ENCODE results near the gene ZBTB25. TPM values are rescaled to one million over a fixed set of nuclear protein-coding genes. Genes with fewer than 3 reads are reported as not detected.

ZBTB25 gene
- total RNA-seq, 1 experiment from 2014 or later, result 10.0 TPM

GRCh38 chr14:64417771-64418125 lies 85.9 kb downstream of the ZBTB25 start:
- H3K4me3 Mint-ChIP-seq (ENCODE audit: unreplicated experiment), result no peak overlapping the region
- Histone ChIP-seq H3K4me1 (no peaks in the 10 kb centered on the region), H3K4me3 (ENCODE audit: low read depth, low read length) (no peak overlapping the region), H3K9me3 (no peaks in the 10 kb centered on the region), H3K27me3 (replicated peaks; ENCODE audit: control insufficient read depth, insufficient read depth, low read length) (no peaks in the 10 kb centered on the region), H3K36me3 (ENCODE audit: control insufficient read depth, insufficient read depth, low read length) (peaks cover 2% of the 10 kb centered on the region)
- CTCF ChIA-PET, result no interaction called here
- intact Hi-C loops (cut with micrococcal nuclease; ENCODE audit: unreplicated experiment), result no loop called here
- no peaks in the 10 kb centered on the region for H3K9me3 Mint-ChIP-seq (ENCODE audit: unreplicated experiment)
- no peak for DNase-seq
- no TSS peak for BruUV-seq (replicated peaks)
- no peaks in the 10 kb centered on the region for H3K4me1 Mint-ChIP-seq (ENCODE audit: low read depth, unreplicated experiment)
- no peak overlapping the region for H3K27ac Mint-ChIP-seq (ENCODE audit: unreplicated experiment)
- H3K27me3 Mint-ChIP-seq (ENCODE audit: insufficient read depth, unreplicated experiment), result no peaks in the 10 kb centered on the region
- H3K36me3 Mint-ChIP-seq (ENCODE audit: insufficient read depth, unreplicated experiment), result peaks cover 89% of the 10 kb centered on the region
- TF ChIP-seq, protein P1, sequence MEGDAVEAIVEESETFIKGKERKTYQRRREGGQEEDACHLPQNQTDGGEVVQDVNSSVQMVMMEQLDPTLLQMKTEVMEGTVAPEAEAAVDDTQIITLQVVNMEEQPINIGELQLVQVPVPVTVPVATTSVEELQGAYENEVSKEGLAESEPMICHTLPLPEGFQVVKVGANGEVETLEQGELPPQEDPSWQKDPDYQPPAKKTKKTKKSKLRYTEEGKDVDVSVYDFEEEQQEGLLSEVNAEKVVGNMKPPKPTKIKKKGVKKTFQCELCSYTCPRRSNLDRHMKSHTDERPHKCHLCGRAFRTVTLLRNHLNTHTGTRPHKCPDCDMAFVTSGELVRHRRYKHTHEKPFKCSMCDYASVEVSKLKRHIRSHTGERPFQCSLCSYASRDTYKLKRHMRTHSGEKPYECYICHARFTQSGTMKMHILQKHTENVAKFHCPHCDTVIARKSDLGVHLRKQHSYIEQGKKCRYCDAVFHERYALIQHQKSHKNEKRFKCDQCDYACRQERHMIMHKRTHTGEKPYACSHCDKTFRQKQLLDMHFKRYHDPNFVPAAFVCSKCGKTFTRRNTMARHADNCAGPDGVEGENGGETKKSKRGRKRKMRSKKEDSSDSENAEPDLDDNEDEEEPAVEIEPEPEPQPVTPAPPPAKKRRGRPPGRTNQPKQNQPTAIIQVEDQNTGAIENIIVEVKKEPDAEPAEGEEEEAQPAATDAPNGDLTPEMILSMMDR (IDR thresholded peaks at IDR 0.05; ENCODE audit: insufficient read depth in 1 of 2, low read depth in 1 of 2, low read length in 1 of 2, severe bottlenecking in 1 of 2, unreplicated experiment in 1 of 2), result no peak
- POLR2A ChIA-PET, result interaction anchor here (0.6 kb wide), 1 partner anchor 30 kb away, joined by 5 read pairs; the partner anchor contains the start of gene MTHFD1

GRCh38 chr14:64417055-64417770 lies 86.4 kb downstream of the ZBTB25 start:
- no TSS peak for BruUV-seq (replicated peaks)
- Histone ChIP-seq H3K36me3 (ENCODE audit: control insufficient read depth, insufficient read depth, low read length) (peaks cover 2% of the 10 kb centered on the region), H3K27me3 (replicated peaks; ENCODE audit: control insufficient read depth, insufficient read depth, low read length) (no peaks in the 10 kb centered on the region), H3K4me3 (ENCODE audit: low read depth, low read length) (no peak overlapping the region), H3K4me1 (no peaks in the 10 kb centered on the region), H3K9me3 (no peaks in the 10 kb centered on the region)
- no peaks in the 10 kb centered on the region for H3K9me3 Mint-ChIP-seq (ENCODE audit: unreplicated experiment)
- no peak overlapping the region for H3K4me3 Mint-ChIP-seq (ENCODE audit: unreplicated experiment)
- no peaks in the 10 kb centered on the region for H3K4me1 Mint-ChIP-seq (ENCODE audit: low read depth, unreplicated experiment)
- POLR2A ChIA-PET, result interaction anchor here (0.6 kb wide), 1 partner anchor 29 kb away, joined by 5 read pairs; the partner anchor contains the start of gene MTHFD1
- H3K27ac Mint-ChIP-seq (ENCODE audit: unreplicated experiment), result no peak overlapping the region
- no peak for DNase-seq
- TF ChIP-seq, protein P1 (IDR thresholded peaks at IDR 0.05; ENCODE audit: insufficient read depth in 1 of 2, low read depth in 1 of 2, low read length in 1 of 2, severe bottlenecking in 1 of 2, unreplicated experiment in 1 of 2), result no peak
- H3K27me3 Mint-ChIP-seq (ENCODE audit: insufficient read depth, unreplicated experiment), result no peaks in the 10 kb centered on the region
- CTCF ChIA-PET, result no interaction called here
- H3K36me3 Mint-ChIP-seq (ENCODE audit: insufficient read depth, unreplicated experiment), result peaks cover 89% of the 10 kb centered on the region
- intact Hi-C loops (cut with micrococcal nuclease; ENCODE audit: unreplicated experiment), result no loop called here

DNA sequence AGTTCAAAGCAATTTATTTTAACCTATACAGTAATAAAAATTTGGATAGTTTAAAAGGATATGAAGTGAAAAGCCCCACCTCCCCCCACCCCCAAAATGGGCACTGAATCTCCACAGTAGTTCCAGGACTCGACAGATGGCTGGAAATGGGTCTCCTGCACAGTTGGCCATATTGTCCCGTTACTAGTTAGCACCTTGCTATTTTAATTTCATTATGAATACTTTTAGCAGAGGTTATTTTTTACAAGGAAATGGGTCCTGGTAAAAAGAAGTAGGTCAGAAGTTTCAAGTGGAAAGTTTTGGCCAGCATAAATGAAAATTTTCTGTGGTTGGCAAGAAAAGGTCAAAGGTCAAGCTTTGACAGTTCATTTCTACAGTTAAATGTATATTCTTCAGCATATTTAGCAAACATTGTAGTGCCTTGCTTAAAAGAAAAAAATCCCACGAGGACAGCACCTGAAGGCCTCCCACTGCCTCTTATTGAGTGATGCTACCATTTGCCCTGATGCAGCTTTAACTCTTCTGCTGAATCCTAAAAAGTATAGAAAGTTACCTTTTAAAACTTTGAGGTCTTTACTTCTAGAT lies 87.2 kb downstream of the ZBTB25 start:
- no peak overlapping the region for H3K4me3 ChIP-seq (ENCODE audit: low read depth, low read length)
- no peaks in the 10 kb centered on the region for H3K27me3 ChIP-seq (replicated peaks; ENCODE audit: control insufficient read depth, insufficient read depth, low read length)
- Mint-ChIP-seq H3K36me3 (ENCODE audit: insufficient read depth, unreplicated experiment) (peaks cover 89% of the 10 kb centered on the region), H3K27ac (ENCODE audit: unreplicated experiment) (no peak overlapping the region), H3K9me3 (ENCODE audit: unreplicated experiment) (no peaks in the 10 kb centered on the region), H3K4me3 (ENCODE audit: unreplicated experiment) (no peak overlapping the region), H3K4me1 (ENCODE audit: low read depth, unreplicated experiment) (no peaks in the 10 kb centered on the region), H3K27me3 (ENCODE audit: insufficient read depth, unreplicated experiment) (no peaks in the 10 kb centered on the region)
- H3K4me1 ChIP-seq, result no peaks in the 10 kb centered on the region
- CTCF ChIA-PET, result no interaction called here
- POLR2A ChIA-PET, result no interaction called here
- no peaks in the 10 kb centered on the region for H3K9me3 ChIP-seq
- TF ChIP-seq, protein P1 (IDR thresholded peaks at IDR 0.05; ENCODE audit: insufficient read depth in 1 of 2, low read depth in 1 of 2, low read length in 1 of 2, severe bottlenecking in 1 of 2, unreplicated experiment in 1 of 2), result no peak
- H3K36me3 ChIP-seq (ENCODE audit: control insufficient read depth, insufficient read depth, low read length), result peaks cover 2% of the 10 kb centered on the region
- DNase-seq, result no peak
- intact Hi-C loops (cut with micrococcal nuclease; ENCODE audit: unreplicated experiment), result no loop called here
- BruUV-seq (replicated peaks), result no TSS peak

Data from Caco-2 (cell line).